H9 (cell line): ENCODE results near the gene SH3GL1. TPM values are rescaled to one million over a fixed set of nuclear protein-coding genes. Genes with fewer than 3 reads are reported as not detected.

ENCODE experiments used
- DNase-seq: peaks from one replicate; pipeline ENCODE4 v3.0.0-alpha.2; 2017
- H2AFZ ChIP-seq: one replicate; pipeline ENCODE4 v1.6.1; 2013; ENCODE audit warnings: mild to moderate bottlenecking, low read length, control low read depth, moderate library complexity
- H2AK5ac ChIP-seq: 2 replicates; pipeline ENCODE4 v1.6.1; 2013; ENCODE audit warnings: low read length, control low read depth, mixed read lengths; ENCODE audit not compliant: insufficient read length
- H2BK120ac ChIP-seq: one replicate; pipeline ENCODE4 v1.6.1; 2013; ENCODE audit warnings: low read depth, mild to moderate bottlenecking, low read length, control low read depth, inconsistent platforms; ENCODE audit not compliant: poor library complexity, severe bottlenecking
- H2BK12ac ChIP-seq: 2 replicates; pipeline ENCODE4 v1.6.1; 2013; ENCODE audit warnings: low read length, control low read depth, mixed read lengths, low read depth; ENCODE audit not compliant: insufficient read length
- H2BK15ac ChIP-seq: 2 replicates; pipeline ENCODE4 v1.6.1; 2013; ENCODE audit warnings: low read depth, low read length, control low read depth
- H2BK20ac ChIP-seq: one replicate; pipeline ENCODE4 v1.6.1; 2013; ENCODE audit warnings: low read depth, mild to moderate bottlenecking, low read length, control low read depth, inconsistent platforms; ENCODE audit not compliant: poor library complexity, severe bottlenecking
- H2BK5ac ChIP-seq: 2 replicates; pipeline ENCODE4 v1.6.1; 2013; ENCODE audit warnings: low read length, control low read depth, mixed read lengths; ENCODE audit not compliant: insufficient read length
- H3K14ac ChIP-seq: 2 replicates; pipeline ENCODE4 v1.6.1; 2013; ENCODE audit warnings: low read length, control low read depth; ENCODE audit not compliant: insufficient read depth
- H3K18ac ChIP-seq: 2 replicates; pipeline ENCODE4 v1.6.1; 2013; ENCODE audit warnings: low read depth, mild to moderate bottlenecking, mixed read lengths, low read length, control low read depth; ENCODE audit not compliant: insufficient read length
- H3K23ac ChIP-seq: 2 replicates; pipeline ENCODE4 v1.6.1; 2013; ENCODE audit warnings: low read length, control low read depth, mixed read lengths, low read depth; ENCODE audit not compliant: insufficient read length
- H3K23me2 ChIP-seq: 2 replicates; pipeline ENCODE4 v1.6.1; 2013; ENCODE audit warnings: low read depth, mild to moderate bottlenecking, mixed read lengths, low read length, control low read depth; ENCODE audit not compliant: insufficient read length, poor library complexity, severe bottlenecking
- H3K27ac ChIP-seq: 2 replicates; pipeline ENCODE4 v1.5.1; 2013; ENCODE audit warnings: low read length, control low read depth, mixed read lengths, low read depth; ENCODE audit not compliant: insufficient read length
- H3K27me3 ChIP-seq: 2 replicates; pipeline ENCODE4 v1.6.1; 2013; ENCODE audit warnings: low read length, control low read depth, inconsistent platforms; ENCODE audit not compliant: insufficient read depth
- H3K4ac ChIP-seq: 2 replicates; pipeline ENCODE4 v1.6.1; 2013; ENCODE audit warnings: low read depth, mild to moderate bottlenecking, control low read depth, inconsistent platforms, low read length, moderate library complexity
- H3K4me1 ChIP-seq: 2 replicates; pipeline ENCODE4 v1.6.1; 2013; ENCODE audit warnings: low read length, control low read depth, inconsistent platforms; ENCODE audit not compliant: insufficient read depth
- H3K4me2 ChIP-seq: 2 replicates; pipeline ENCODE4 v1.6.1; 2013; ENCODE audit warnings: low read length, control low read depth, mixed read lengths; ENCODE audit not compliant: insufficient read length, insufficient read depth
- H3K56ac ChIP-seq: 2 replicates; pipeline ENCODE4 v1.6.1; 2013; ENCODE audit warnings: low read depth, mild to moderate bottlenecking, mixed read lengths, low read length, control low read depth; ENCODE audit not compliant: insufficient read length
- H3K79me1 ChIP-seq: 2 replicates; pipeline ENCODE4 v1.6.1; 2013; ENCODE audit warnings: low read depth, mild to moderate bottlenecking, moderate library complexity, low read length, control low read depth, inconsistent platforms; ENCODE audit not compliant: insufficient read depth, poor library complexity, severe bottlenecking
- H3K79me2 ChIP-seq: 2 replicates; pipeline ENCODE4 v1.6.1; 2013; ENCODE audit warnings: low read length, control low read depth, inconsistent platforms; ENCODE audit not compliant: insufficient read depth
- H3K9ac ChIP-seq: 2 replicates; pipeline ENCODE4 v1.6.1; 2013; ENCODE audit warnings: low read length, control low read depth, mixed read lengths; ENCODE audit not compliant: insufficient read length; ENCODE audit errors: extremely low read depth
- H3K9me3 ChIP-seq: one replicate; pipeline ENCODE4 v1.6.1; 2013; ENCODE audit warnings: low read depth, low read length, inconsistent platforms; ENCODE audit not compliant: control insufficient read depth
- H3T11ph ChIP-seq: one replicate; pipeline ENCODE4 v1.6.1; 2013; ENCODE audit warnings: mild to moderate bottlenecking, low read length, control low read depth, inconsistent platforms
- H4K20me1 ChIP-seq: one replicate; pipeline ENCODE4 v1.6.1; 2013; ENCODE audit not compliant: control insufficient read depth, insufficient read length, insufficient read depth
- H4K5ac ChIP-seq: 2 replicates; pipeline ENCODE4 v1.6.1; 2013; ENCODE audit warnings: low read depth, mild to moderate bottlenecking, mixed read lengths, low read length, control low read depth; ENCODE audit not compliant: insufficient read length
- H4K8ac ChIP-seq: replicated peaks from 2 replicates; pipeline ENCODE4 v1.6.1; 2013; ENCODE audit warnings: low read length, control low read depth, mixed read lengths, low read depth; ENCODE audit not compliant: insufficient read length
- H4K91ac ChIP-seq: 2 replicates; pipeline ENCODE4 v1.6.1; 2013; ENCODE audit warnings: low read depth, mild to moderate bottlenecking, moderate library complexity, mixed read lengths, low read length, control low read depth; ENCODE audit not compliant: insufficient read length
- H3K27ac Mint-ChIP-seq, 3 experiments: 2 replicates in 2 of 3; 3 replicates in 1 of 3; pipeline ENCODE4 v1.8.0; 2020 to 2021; ENCODE audit warnings: mixed read lengths in 3 of 3, mild to moderate bottlenecking in 1 of 3, moderate library complexity in 1 of 3
- H3K27me3 Mint-ChIP-seq: 2 replicates; pipeline ENCODE4 v1.8.0; 2021; ENCODE audit warnings: low read depth, mild to moderate bottlenecking, moderate library complexity, mixed read lengths
- H3K36me3 Mint-ChIP-seq, 3 experiments: 2 replicates in 2 of 3; 3 replicates in 1 of 3; pipeline ENCODE4 v1.8.0; 2020 to 2021; ENCODE audit warnings: low read depth in 3 of 3, mixed read lengths in 3 of 3; ENCODE audit not compliant: insufficient read depth in 1 of 3
- H3K4me1 Mint-ChIP-seq, 2 experiments: 2 replicates each; pipeline ENCODE4 v1.8.0; 2020; ENCODE audit warnings: mixed read lengths in 2 of 2
- H3K4me3 Mint-ChIP-seq, 2 experiments: 2 replicates in 1 of 2; 3 replicates in 1 of 2; pipeline ENCODE4 v1.8.0; 2020 to 2021; ENCODE audit warnings: mild to moderate bottlenecking in 2 of 2, mixed read lengths in 2 of 2, moderate library complexity in 1 of 2
- H3K9me3 Mint-ChIP-seq, 2 experiments: 2 replicates in 1 of 2; 3 replicates in 1 of 2; pipeline ENCODE4 v1.8.0; 2020; ENCODE audit warnings: mild to moderate bottlenecking in 2 of 2, mixed read lengths in 2 of 2, moderate library complexity in 1 of 2
- CTCF ChIP-seq: fragments of 200-600 bp; sonication (generic); conservative IDR thresholded peaks from 3 replicates; pipeline ENCODE4 v1.8.0; 2021; ENCODE audit warnings: antibody characterized with exemption, mild to moderate bottlenecking
- WGBS: extraction: QIAGEN DNeasy Blood & Tissue Kit; methylation state at CpG from one replicate; pipeline ENCODE4 v1.1.7; 2013; ENCODE audit warnings: missing lambda C conversion rate, low lambda C conversion rate, mixed read lengths; ENCODE audit not compliant: insufficient read length; ENCODE audit errors: extremely low coverage; 5-methylcytosine and 5-hydroxymethylcytosine counted together
- total RNA-seq: library from RNA; stranded (reverse); gene quantifications from 2 replicates; pipeline ENCODE4 v1.2.1, GENCODE V29; 2021

The SH3GL1 gene
- total RNA-seq, 1 experiment from 2014 or later: 85.5 TPM

DNA sequence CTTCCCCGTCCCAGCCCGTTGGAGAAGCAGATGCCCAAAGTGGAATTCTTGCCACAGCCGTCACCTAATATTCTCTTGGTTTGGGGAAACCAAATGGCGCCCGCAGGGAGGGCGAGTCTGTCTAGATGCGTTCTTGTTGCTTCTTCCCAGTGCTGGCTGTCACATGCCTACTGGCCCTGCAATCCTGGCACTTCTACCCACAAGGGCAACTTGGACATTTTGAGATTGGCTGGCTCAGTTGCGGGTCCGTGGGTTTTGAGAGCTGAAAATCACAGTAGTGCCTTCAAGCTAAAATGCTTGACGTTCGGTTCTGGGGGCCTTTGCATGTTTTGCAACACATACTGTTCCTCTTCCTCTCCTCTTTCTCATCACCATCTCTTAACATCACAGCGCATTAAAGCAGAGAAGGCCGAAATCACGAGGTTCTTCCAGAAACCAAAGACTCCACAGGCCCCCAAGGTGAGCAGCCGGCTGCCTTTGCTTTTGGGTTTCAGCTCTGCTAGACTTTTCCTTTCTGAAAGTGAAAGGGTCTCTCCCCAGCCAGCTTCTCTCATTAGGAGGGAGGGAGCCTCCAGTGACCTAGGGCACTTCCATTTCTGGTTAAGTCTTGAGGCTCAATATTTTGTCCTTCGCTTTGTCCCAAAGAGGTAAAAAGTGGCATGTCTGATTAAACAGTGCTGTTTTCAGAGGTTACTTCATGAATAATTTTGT, 23.2 kb upstream of the SH3GL1 start:
- H3K36me3 Mint-ChIP-seq: peaks cover 34 to 81% (median 50%) of the 10 kb centered on the region in 3 experiments
- H2BK120ac ChIP-seq: no peak overlapping the region
- H3K79me2 ChIP-seq: no peaks in the 10 kb centered on the region
- no peak overlapping the region for H2AFZ ChIP-seq
- H3K27me3 Mint-ChIP-seq: no peaks in the 10 kb centered on the region
- H3K4me3 Mint-ChIP-seq: no peak overlapping the region
- H2BK5ac ChIP-seq: no peak overlapping the region
- H3K18ac ChIP-seq: no peak overlapping the region
- no peak overlapping the region for H2BK20ac ChIP-seq
- H2BK12ac ChIP-seq: no peak overlapping the region
- no peaks in the 10 kb centered on the region for H3K23me2 ChIP-seq
- no peak for TF ChIP-seq CTCF
- WGBS: no CpG with 5 or more reads among the region's 16 CpGs
- H3K14ac ChIP-seq: no peak overlapping the region
- no peak overlapping the region for H3K23ac ChIP-seq
- H3K4me1 ChIP-seq: no peaks in the 10 kb centered on the region
- no peak overlapping the region for H3K4ac ChIP-seq
- H3K4me1 Mint-ChIP-seq: no peaks in the 10 kb centered on the region
- H3K79me1 ChIP-seq: peaks cover 21% of the 10 kb centered on the region
- H3K4me2 ChIP-seq: no peak overlapping the region
- no peak for DNase-seq
- no peaks in the 10 kb centered on the region for H3K9me3 ChIP-seq
- no peak overlapping the region for H2AK5ac ChIP-seq
- no peak overlapping the region for H4K5ac ChIP-seq
- H4K8ac ChIP-seq: no peak overlapping the region
- H4K91ac ChIP-seq: no peak overlapping the region
- H3K27ac Mint-ChIP-seq: peak overlapping the region in 1 of 3 experiments; percentile 27; a peak in 1 of 7 replicates
- H3K56ac ChIP-seq: no peak overlapping the region
- H3T11ph ChIP-seq: no peak overlapping the region
- H4K20me1 ChIP-seq: no peaks in the 10 kb centered on the region
- H3K9me3 Mint-ChIP-seq: no peaks in the 10 kb centered on the region
- no peak overlapping the region for H3K9ac ChIP-seq
- H3K27me3 ChIP-seq: no peaks in the 10 kb centered on the region
- H3K27ac ChIP-seq: no peak overlapping the region
- H2BK15ac ChIP-seq: no peak overlapping the region
